Dermis microvascular lymphatic vessel endothelial cell (primary cell): ENCODE data around the gene SWAP70. TPM values are rescaled to one million over a fixed set of nuclear protein-coding genes. Genes with fewer than 3 reads are reported as not detected.
"Not testable (repeated sequence)": the region's sequence is repeated elsewhere in the genome, so short reads cannot be mapped to it uniquely, and the experiment has no call there.

ENCODE experiments used
- DNase-seq, 2 donors: peaks; one replicate each; pipeline versions ENCODE4 v3.0.0 to v3.0.0-alpha.2; 2010; ENCODE audit warnings: low read depth in 2 of 2
- total RNA-seq: library from RNA; depleted of rRNA; stranded (reverse); fragments of >200 nt; gene quantifications from 2 replicates; pipeline ENCODE4 v1.2.1, GENCODE V29; 2014

SWAP70 gene
- 55.8 and 57.1 TPM in 2 replicates for total RNA-seq

DNA sequence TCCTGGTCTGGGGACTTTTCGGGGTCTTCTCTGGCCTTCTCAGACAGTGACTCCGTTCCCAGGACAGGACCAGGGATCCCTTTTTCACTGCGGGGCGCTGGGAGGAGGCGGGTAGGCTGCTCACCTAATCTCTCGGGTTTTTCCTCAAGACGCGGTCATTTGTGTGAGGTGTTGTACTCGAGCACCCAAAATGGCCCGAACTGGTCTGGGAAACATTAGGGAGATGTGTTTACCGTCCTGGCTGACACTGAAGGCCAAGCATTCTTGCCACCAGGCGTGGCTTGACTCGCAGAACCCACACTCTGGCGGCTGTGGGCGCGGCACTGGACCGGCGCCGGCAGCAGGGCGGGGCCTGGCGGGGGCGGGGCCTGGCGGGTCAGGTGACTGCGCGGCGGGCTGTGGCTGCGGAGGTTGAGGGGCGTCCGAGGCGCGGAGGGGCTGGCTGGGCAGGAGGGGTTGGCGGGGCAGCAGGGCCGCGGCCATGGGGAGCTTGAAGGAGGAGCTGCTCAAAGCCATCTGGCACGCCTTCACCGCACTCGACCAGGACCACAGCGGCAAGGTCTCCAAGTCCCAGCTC lies at the start of gene SWAP70:
Gene SWAP70 (plus strand): TSS at position 379 of the 577 bp plus-strand sequence. CDS start 103 bp downstream, at position 482.
- peak; percentile 57 to 90 for DNase-seq

DNA sequence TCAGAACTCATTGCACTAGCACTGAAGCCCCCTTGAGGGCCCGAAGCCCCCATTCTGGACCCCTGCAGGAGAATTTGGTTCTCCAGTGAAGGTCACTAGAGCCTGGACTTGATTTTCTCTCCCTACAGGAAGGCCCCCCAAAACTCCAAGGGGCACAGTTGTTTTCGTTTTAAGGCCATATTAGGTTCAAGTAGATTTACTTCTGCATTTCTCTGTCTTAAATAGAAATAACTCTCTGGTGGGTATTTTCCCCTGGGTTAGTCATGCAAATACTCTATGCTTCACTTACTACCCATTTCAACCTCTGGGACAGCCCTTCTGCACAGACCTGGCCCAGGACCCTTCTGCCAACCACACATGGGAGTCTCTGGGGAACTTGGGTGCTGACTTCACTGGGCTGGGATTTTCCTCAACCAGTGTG lies 48.8 kb upstream of the SWAP70 start:
- no peak for DNase-seq

DNA sequence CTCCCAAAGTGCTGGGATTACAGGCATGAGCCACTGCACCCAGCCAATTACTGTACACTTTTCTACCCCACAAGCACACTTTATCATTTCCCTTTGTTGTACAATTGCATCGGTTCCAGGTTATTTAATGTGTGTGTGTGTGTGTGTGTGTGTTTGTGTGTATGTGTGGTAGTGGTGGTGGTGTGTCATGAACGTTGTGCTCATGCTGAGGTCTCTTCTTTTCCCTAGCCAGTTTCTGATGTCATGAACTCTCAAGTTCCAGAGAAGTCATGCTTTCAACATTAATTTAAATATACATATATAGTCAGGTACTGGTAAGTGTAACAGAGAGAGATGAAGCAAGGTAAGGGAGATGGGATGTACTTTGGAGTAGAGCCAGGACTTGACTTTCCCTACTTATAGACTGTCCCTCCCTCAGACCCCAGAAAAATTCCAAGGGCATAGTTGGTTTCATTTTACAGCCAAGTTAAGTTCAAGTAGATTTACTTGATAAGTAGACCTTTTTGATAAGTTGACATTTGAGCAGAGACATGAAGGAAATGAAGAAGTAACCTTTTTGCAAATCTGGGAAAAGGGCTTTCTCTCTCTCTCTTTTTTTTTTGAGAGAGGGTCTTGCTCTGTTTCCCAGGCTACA lies 47.7 kb upstream of the SWAP70 start:
- no peak for DNase-seq

DNA sequence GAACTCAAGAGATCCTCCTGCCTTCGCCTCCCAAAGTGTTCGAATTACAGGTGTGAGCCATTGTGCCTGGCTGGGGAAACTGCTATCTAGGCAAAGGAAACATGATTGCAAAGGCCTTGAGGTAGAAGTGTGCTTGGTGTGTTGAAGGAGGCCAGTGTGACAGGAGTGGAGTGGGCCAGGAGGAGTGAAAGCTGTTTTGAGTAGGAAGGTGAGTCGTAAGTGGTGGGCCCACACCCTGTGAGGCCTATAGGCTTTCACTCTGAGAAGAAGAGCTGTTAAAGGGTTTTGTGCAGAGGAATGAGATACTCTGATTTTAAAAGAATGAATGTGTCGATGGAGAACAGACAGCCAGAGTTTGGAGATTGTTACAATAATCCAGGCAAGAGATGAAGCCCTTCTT lies 47.0 kb upstream of the SWAP70 start:
- no peak for DNase-seq

DNA sequence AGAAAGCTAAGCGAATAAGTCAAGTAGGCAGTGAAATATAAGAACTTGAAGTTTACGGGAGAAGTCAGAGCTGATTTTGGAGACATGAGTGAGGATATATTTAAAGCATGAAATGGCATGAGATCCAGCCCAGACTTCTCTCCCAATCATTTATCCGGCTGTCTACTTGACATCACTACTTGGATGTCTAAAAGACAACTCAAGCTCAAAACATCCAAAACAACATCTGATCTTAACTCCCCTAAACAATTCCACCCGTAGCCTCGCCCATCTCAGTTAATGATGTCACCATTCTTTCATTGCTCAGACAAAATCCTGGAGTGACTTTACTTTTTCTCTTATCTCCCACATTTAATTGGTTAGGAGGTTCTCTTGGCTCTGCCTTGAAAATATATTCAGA lies 45.9 kb upstream of the SWAP70 start:
- no peak for DNase-seq

DNA sequence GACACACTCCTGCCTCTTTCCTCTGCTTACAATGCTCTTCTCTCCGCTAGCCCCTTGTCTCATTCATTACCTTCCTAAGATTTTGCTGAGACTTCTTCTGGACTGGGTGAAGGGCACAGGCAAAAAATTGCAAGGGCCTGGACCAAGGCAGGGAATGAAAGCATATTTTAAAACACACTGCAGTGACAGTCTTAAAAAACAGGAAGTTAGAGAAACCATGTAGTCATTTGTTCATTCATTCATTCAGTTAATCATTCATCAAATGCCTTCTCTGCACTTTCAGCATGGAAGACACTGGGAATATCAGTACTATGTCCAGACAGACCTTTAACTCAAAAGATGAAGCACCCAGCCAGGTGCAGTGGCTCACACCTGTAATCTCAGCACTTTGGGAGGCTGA lies 44.9 kb upstream of the SWAP70 start:
- no peak for DNase-seq

DNA sequence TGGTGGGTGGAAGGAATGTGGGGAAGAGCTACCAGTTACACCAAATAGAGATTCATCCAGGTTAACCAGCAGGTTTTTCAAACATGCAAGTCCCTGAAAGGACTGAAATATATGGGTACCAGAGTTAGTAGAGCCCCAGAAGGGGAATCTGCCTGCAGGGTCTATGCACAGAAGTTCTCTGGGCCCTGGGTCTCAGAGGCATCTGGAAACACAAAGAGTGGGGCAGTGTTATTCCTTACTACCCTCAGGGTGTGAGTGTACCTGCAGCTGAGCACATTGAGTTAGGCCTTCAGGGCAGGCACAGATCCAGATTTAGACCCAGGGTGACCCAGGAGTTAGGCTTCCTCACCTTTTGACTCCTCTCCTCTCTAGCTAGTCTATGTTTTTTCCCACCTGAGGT lies 43.9 kb upstream of the SWAP70 start:
- DNase-seq: no peak

DNA sequence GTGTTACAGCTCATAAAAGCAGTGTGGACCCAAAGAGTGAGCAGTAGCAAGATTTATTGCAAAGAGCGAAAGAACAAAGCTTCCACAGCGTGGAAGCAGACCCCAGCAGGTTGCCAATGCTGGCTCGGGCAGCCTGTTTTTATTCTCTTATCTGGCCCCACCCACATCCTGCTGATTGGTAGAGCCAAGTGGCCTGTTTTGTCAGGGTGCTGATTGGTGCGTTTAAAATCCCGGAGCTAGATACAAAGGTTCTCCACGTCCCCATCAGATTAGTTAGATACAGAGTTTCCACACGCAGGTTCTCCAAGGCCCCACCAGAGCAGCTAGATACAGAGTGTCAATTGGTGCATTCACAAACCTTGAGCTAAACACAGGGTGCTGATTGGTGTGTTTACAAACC lies 41.5 kb upstream of the SWAP70 start:
- not testable (repeated sequence) for DNase-seq

DNA sequence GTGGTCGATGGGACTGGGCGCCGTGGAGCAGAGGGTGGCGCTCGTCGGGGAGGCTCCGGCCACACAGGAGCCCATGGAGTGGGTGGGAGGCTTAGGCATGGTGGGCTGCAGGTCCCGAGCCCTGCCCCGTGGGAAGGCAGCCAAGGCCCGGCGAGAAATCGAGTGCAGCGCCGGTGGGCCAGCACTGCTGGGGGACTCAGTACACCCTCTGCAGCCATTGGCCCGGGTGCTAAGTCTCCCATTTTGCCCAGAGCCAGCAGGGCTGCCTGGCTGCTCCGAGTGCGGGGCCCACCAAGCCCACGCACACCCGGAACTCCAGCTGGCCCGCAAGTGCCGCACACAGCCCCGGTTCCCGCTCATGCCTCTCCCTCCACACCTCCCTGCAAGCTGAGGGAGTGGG lies 40.8 kb upstream of the SWAP70 start:
- not testable (repeated sequence) for DNase-seq

DNA sequence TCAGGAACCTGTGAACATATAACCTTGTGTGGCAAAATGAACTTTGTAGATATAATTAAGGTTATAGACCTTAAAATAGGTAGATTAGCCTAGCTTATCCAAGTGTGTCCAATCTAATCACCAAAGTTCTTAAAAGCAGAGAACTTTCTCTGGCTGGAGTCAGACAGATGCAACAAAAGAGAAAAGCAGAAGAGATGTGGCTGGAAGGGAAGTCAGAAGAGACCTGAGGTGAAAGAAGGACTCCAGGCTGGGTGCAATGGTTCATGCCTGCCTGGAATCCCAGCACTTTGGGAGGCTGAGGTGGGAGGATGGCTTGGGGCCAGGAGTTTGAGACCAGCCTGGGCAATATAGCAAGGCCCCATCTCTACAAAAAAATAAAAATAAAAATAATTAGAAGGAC lies 39.4 kb upstream of the SWAP70 start:
- DNase-seq: no peak

DNA sequence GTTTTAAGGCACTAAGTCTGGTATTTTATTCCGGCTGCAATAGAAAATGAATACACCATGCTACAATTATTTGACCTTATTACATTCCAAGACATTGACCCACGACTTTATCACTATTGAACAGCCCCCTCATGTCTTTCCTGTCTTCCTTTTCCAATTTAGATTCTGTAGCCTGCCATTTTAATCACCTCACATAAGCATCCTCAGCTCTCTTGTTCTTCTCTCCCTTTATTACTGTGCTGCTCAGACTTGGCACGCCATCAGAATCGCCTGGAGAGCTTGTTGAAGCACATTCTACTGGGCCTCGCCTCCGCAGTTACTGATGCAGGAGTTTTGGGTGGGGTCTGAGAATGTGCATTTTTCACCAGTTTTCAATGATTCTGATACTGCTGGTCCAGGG lies 38.7 kb upstream of the SWAP70 start:
- peak in 1 of 2 donors; percentile 58 for DNase-seq

DNA sequence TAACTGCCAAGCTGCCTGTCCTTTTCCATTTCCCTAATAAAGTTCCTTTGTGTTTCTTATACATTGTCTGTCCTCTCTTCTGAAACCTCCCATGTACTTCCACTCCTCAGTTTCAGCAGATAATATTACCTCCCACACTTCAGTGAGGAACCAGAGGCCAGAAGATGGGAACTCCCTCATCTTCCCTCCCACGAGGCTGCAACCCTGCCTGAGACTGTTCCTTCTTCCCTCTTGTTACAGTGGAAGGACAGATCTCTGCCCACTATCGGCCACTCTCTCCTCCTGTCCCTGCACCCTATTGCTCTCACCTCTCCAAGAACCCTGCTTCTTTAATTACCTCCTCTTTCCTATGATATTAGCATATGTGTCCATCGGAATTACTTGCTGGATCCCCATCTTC lies 38.1 kb upstream of the SWAP70 start:
- no peak for DNase-seq

DNA sequence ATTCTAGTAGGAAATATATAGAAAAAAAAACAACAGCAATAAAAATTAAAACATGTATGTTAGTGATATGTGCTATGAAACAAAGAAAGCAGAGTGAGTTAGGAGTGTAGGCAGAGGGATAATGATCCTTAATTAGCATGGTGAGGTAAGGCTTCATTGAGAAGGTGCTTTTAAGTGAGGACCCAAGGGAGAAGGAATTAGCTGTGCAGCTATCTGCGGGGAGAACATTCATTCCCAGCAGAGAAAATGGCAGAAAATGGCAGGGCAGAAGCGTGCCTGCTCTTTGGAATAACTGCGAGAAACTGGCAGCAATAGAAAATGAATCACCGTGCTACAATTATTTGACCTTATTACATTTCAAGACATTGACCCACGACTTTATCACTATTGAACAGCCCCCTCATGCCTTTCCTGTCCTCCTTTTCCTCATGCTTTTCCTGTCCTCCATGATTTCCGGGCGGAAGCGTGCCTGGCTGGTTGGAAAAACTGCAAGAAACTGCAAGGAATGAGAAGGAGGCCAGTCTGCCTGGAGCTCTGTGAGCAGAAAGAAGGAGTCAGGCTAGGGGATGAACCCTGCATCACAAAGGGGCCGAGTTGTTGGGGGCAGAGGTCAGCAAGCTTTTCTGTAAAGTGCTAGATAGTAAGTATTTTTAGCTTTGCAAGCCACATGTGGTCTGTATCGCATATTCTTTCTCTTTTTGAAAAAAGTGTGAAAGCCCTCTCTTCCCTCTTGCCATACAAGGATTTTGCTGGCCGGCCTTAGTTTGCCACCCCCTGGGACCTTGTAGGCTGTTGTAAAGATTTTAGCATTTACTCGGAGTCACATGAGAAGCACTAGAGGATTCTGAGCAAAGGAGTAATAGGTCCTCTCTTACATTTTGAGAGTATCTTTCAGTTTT lies 37.1 kb upstream of the SWAP70 start:
- peak; percentile 72 to 88 for DNase-seq

DNA sequence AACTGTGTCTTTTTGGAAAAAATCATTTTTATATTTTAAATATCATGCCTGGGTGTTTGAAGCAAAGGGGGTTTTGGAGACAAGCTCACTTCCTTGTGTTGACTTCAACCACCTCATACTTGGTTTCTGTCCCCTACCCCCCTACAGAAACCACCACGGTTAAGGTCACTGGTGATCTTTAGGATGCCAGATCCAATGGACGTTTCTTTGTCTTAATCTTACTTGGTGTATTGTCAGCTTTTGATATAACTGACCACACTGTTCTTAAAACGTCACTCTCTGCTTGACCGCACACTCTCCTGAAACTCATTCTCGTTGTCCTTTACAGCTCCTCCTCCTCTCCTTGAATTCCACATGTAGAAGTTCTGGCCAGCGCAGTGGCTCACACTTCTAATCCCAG lies 34.8 kb upstream of the SWAP70 start:
- DNase-seq: no peak

DNA sequence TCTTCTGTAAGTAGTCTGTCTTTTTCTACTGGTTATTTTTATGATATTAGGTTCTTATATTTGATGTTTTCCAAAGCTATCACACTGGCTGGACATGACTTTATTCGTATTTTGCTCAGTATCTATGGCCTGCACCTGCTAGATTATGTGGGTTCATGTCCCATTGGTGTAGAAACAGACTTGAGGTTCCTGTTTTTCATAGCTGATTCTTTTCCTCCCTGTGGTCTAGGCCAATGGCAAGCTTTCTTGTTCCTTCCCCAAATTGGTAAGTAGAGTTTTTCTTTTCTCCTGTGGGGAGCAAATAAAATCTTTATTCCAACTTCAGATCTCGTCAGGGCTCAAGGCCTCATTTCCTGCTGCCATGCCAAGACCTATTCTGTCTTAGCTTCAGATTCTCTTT lies 30.2 kb upstream of the SWAP70 start:
- no peak for DNase-seq

DNA sequence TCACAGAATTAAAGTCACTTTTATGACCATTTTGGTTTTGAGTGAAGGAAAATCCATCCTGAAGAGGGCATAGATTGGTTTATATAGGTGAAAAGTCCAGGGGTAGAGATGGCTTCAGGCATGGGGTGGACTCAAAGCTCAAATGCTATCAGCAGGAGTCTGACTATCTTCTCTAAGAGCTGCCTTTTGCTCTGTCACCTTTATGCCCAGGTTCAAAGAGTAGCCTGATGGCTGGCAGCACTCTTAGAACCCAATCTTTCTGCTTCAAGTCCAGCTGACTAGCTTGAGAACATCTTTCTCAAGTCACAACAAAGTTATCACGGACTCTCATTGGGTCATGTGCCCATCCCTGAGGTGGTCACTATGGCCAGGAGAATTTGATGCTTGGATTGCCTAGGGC lies 27.2 kb upstream of the SWAP70 start:
- no peak for DNase-seq

DNA sequence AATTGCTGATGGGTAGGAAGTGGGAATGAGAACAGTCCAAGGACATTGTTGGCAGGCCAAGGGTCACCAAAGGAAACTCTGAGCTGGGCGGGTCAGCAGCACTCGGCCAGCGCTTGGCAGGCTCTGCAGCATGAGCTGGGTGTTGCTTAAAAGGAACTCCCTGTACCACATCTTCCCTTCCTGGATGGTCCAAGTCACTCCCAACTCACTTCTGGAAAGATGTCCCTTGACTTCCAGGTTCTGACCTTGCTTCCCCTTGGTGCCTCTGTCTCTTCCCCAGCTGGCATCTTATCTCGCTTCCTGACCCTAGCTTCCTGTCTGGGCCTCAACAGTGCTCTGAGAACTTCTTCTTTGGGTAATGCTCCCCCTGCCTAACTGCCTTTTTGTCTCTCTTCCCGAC lies 24.8 kb upstream of the SWAP70 start:
- peak in 1 of 2 donors; percentile 21 for DNase-seq

DNA sequence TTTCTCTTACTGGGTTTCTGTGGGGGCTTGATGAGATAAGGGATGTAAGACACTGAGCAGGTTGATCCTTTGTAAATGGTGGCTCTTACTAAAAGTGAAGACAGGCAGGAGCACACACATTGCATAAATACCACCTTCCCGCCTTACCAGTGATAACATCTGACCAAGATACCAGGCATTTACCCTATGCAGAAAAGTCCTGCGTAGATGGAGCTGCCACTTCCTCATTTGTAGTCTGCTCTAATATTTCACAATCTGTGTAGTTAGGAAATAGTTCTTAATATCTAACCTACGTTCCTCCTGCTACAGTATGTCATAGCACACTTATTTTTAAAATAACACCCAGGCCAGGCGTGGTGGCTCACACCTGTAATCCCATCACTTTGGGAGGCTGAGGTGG lies 23.9 kb upstream of the SWAP70 start:
- no peak for DNase-seq

DNA sequence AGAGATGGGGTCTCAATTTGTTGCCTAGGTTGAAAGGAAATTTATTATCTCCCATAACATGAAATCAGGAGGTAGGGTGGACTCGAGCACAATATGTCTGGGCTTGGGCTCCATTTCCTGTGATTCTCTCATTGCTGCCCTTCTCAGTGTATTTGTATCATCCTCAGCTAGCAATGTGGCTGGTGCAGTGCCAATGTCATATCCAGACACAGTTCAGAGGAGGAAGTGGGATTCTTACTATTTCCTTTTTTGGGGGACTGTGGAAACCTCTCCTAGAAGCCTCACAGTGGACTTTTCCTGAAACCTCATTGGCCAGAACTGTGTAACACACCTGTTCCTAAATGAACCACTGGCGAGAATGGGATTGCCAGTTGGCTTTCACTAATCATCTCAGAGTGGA lies 21.0 kb upstream of the SWAP70 start:
- DNase-seq: peak in 1 of 2 donors; percentile 42

DNA sequence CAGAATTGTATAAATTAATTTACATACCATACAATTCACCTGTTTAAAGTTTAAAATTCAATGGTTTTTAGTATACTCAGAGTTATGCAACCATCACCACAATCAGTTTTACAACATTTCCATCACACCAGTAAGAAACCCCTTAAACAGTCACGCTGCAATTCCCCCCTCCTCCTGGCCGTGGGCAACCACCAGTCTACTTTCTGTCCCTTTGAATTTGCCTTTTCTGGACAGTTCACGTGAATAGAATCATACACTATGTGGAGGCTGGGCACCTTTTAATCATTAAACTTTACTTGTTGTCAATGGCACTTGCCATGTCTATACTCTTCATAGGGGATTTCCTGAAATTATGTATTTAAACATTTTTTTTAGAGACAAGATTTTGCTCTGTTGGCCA lies 20.1 kb upstream of the SWAP70 start:
- no peak for DNase-seq

DNA sequence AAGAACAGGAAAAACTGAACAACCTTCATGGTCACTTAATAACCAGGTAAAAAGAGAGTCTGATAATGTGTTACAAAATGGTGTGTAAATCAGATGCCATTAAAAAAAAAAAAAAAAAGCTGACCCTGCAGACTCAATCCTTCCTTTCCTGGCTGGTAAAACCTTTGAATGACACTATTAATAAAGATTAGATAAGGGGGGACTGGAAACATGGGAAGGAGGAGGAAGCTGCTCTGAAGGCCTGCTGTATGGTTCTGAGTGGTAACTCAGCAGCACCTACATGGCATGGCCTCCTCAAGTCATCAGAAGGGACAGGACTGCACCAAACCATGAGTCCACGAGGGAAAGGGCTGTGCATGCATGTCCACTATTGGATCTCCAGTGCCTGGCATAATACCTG lies 18.0 kb upstream of the SWAP70 start:
- DNase-seq: no peak

DNA sequence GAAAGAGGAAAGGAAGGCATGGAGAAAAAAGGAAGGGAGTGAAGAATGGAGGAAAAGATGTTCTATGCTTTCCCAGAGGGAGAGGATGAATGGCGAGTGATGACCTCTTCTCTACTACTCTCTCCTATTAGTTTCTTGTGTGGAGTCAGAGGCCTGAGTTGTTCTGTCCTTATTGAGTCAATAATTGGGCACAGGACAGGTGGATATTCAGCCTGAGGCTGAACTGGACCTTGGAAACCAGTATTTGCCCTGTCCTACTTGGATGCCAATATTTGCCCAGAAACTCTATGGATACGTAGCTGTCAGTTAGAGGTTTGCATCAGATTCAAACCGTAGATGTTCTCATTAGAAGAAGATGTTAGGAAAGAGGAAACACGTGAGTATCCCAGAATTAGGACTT lies 17.6 kb upstream of the SWAP70 start:
- no peak for DNase-seq

DNA sequence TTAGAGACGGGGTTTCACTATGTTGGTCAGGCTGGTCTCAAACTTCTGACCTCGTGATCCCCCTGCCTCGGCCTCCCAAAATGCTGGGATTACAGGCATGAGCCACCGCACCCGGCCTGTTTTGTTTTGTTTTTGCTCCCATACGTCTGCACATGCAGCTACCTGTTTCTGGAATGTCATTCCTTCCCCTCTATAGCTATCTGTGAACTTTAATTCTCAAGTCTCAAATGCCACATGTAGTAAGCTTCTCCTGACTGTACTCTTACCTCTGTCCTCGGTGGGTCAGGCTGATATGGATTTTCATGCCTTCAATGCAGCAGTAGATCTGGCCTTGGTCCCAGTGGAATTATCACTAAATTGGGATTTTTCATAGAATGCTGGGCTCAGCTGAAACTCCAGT lies 12.4 kb upstream of the SWAP70 start:
- peak in 1 of 2 donors; percentile 5 for DNase-seq
